ENCODE data around the gene CBFA2T3.

The CBFA2T3 gene

DNA sequence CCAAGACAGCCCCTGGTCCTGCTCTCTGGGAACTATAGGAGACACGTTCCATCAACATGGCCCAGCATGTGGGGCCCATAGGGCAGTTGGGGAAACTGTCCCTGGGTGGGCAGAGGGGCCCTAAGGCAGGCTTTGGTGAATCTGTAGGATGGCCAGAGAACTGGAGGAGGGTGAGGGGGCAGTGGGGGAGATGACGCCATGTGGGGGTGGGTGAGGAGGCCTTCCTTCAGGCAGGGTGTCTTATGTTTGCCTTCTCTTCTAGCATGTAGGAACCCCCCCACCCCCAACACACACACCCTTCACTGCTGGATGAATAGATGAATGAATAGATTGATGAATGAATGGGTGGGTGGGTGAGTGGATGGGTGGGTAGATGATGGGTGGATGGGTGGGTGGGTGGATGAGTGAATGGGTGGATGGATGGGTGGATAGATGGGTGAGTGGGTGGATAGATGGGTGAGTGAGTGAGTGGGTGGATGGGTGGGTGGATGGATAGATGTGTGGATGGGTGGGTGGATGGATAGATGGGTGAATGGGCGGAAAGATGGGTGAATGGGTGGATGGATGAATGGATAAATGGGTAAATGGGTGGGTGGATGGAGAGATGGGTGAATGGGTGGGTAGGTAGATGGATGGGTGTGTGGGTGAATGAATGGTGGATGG is 2.5 kb upstream of the CBFA2T3 start:
- no peak for DNase-seq (ENCODE audit: low read depth, low spot score)
- no peak overlapping the region for H3K27ac ChIP-seq

DNA sequence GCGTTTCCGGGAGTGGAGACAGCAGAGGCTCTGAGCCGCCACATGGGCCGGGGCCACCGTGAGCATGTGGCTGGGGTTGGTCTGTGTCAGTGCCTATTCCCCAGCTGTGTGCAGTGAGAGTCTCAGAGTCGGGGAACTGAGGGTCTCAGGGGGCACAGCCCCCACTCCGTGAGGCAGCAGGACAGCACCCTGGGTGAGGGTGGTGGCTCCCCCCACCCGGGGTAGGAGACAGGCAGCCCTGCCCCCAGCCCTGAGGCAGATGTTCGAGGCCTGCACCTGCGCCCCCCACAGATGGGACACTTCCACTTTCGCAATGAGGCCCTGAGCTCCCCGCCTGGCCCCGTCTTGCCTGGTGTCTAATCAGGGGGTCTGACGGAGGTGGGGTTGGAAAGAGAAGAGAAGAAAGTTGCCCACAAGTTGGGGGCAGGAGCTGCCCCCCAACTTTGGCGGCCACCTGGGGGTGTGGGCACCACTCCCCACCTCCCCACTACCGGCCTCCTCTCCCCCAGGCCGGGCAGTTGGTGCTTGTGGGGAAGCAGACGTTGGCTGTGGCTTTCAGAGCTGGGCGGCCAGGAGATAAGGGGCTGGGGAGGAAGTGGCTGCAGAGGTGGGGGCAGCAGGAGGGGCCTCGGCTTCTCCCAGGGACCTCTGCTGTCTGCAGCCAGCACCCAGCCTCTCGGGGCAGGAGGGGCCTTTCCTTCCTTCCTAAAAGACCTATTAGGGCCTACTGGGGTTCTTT is 1.8 kb upstream of the CBFA2T3 start:
- DNase-seq (ENCODE audit: low read depth, low spot score), result no peak
- H3K27ac ChIP-seq, result no peak overlapping the region

DNA sequence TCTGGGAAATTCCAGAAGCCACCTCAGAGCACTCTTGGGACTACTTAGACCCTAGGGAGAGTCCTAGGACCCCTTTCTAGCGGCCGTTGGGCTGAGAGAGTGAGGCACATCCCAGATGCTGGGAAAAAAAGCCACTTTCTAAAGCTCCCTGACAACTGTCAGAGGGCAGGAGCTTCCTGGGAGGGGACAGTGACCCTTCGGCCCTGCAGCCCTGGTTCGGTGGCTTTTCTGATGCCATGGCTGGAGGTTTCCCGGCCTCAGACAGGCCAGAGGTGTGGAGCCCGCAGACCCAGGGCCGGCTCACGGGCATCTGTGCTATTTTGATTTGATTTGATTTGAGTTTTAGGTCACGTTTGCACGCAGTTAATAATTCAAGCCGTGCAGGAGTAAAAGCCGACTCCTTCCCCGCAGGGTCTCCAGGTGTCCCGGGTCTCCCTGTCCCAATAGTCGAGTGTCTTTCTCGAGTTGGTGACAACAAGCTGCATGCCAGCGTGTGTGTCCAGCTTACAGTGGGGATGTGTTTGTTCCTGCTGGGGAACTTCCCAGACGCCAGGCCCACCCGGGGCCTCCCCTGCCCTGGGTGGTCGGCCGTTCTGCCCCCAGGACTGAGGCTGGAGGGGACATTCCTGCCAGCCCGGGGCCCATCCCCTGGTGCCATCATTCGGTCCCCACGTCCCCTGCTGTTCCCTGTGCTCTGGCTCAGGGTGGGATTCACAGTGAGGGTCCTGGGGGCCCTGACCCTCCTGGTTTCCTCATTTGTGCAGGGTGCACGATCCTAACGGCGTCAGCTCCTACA is 1.0 kb upstream of the CBFA2T3 start:
- DNase-seq (ENCODE audit: low read depth, low spot score), result no peak
- H3K27ac ChIP-seq, result no peak overlapping the region

DNA sequence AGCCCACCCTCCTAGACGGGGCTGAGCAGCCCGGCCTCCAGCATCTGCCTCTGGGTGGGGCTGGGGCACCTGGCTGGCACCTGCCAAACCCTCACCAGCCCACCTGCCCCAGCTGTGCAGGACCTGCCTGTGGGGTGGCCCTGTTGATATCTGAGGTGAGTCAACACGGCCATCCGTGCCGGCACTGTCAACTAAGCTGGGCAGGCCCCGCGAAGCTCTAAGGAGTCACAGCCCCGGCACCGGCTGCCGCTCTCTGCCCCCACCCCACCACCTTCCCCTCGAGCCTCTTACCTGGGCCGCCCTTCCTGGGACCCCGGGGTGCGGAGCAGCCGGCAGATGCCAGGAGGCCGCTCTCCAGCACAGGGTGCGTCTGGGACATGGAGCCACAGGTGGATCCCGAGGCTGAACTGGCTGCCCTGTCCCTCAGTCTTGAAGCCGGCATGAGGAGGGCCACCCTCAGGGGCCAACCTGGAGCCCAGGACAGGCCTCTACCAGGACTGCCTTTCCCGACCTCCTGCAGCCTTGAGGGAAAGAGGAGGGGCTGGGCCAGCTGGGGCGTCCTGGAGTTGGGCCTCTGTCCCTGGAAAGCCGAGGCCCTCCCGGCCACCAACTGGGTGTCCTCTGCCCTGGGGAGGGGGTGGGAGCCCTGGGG is 515 bp downstream of the CBFA2T3 start:
- no peak overlapping the region for H3K27ac ChIP-seq

DNA sequence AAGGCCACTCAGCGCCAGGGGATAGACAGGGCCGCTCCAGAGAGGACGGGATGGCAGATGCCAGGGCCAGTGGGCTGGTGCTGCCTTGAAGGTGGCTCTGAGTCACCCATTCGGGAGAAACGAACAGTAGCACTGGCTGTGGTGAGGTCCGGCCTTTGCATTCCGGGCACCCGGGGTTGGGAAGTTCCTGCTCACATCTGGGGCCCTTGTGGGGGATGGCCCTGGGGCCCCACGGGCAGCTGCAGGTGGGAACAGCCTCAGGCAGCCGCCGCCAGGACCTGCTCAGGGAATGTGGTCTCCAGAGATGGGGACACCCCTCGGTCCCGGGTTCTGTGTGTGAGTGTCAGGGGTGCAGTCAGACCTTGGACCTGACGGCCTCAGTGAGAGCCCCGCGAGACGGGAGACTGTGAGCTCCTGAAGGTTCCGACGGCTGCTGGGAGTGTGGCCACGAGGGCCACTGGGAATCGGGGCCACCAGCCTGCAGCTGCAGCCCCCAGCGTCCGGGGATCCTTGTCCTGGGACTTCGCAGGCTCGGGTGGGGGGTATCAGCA is 1.4 kb downstream of the CBFA2T3 start:
- H3K27ac ChIP-seq, result no peak overlapping the region
- no peak for DNase-seq (ENCODE audit: low read depth, low spot score)

More for the DNA sequence above, 515 bp downstream of the CBFA2T3 start:
- no peak for DNase-seq (ENCODE audit: low read depth, low spot score)

DNA sequence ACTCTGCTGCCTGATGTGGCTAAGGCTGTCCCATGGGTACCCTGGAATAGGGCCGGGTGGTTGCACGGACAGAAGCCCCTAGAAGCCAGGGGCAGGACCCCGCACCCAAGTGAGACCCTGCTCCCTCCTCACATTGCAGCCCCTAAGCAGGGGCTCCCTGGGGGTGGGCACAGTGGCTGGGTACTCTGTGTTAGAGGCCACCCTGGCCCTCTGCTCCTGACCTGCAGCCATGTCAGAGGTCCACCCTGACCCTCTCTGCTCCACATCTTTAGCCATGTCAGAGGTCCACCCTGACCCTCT is 2.1 kb downstream of the CBFA2T3 start:
- no peak overlapping the region for H3K27ac ChIP-seq
- no peak for DNase-seq (ENCODE audit: low read depth, low spot score)

DNA sequence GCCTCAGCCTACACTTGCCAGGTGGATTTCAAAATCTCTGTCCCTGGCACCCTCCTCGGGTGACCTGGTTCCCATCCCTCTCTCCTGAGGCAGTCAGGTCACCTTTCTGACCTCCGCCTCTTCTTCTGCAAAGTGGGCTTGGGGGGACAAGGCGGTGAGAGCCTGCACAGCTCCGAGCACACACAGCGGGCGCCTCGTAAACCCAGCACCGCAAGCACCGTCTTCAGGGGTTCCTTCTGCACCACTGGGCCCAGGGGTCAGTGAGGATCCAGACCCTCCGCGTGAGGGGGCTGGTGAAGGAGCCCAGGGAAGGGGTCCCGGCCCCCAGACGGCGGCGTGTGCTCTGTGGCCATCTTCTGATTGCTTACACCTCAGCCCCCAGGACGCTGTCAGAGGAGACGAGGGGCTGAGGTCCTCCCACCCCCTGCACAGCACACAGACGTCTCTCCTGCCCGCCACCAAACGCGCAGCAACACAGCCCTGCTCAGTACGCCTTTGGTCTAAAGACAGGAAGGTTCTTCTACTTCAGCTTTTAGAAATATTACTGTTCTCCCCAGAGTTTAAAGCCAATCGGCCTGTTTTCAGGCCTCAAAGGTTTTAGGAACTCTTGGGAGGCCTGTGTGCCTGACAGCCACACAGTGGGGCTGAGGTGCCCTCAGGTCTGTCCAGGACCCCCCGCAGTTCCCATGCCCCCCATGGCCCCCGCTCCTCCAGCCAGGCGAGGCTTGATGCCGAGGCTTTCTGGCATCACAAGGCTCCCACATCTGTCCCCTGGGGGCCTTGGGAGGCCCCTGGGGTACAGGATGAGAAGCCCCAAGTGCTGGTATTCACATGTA is 2.7 kb downstream of the CBFA2T3 start:
- DNase-seq (ENCODE audit: low read depth, low spot score), result no peak
- no peak overlapping the region for H3K27ac ChIP-seq

DNA sequence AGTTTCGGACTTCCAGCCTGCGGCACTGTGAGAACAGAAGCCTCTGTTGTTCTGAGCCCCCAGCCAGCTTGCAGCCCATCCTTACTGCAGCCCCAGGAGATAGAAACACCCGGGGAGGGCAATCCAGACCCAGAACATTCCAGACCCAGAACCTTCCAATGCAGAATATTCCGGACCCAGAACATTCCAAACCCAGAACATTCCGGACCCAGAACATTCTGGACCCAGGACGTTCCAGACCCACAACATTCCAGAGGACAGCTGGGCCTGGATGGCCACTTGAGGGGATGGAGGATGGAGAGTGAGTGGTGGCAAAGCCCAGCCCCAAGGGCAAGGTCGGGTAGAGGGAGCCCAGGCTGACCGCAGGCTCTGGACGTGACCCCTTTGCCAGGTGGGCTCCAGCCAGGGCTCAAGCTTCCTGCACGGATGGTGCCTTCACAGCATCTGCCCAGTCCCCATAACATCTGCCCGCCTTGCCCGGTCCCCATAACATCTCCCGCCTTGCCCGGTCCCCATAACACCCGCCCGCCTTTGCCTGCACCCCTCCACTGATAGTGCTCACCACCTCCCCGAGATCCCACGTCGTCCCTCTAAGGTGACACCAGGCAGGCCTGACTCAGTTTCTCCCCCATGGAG is 3.5 kb downstream of the CBFA2T3 start:
- DNase-seq (ENCODE audit: low read depth, low spot score), result no peak
- H3K27ac ChIP-seq, result no peak overlapping the region

DNA sequence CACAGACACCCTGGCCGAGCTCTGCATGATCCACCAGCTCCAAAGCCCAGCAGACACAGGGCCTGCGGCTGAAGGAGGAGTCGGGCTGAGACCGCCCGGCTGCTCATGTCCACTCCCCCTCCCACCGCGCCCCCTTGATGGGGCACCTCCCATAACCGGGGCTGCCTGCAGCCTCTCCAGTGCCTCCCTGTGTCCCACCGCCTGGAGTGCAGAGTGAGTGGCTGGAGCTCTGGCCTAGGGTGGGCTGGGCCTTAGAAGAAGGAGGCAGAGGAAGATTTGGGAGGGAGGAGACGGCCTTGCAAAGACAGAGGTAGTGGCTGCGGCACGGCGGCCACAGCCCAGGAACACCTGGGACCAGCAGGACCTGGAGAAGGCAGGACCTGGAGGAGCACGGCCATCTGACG is 4.0 kb downstream of the CBFA2T3 start:
- no peak for DNase-seq (ENCODE audit: low read depth, low spot score)
- H3K27ac ChIP-seq, result no peak overlapping the region

DNA sequence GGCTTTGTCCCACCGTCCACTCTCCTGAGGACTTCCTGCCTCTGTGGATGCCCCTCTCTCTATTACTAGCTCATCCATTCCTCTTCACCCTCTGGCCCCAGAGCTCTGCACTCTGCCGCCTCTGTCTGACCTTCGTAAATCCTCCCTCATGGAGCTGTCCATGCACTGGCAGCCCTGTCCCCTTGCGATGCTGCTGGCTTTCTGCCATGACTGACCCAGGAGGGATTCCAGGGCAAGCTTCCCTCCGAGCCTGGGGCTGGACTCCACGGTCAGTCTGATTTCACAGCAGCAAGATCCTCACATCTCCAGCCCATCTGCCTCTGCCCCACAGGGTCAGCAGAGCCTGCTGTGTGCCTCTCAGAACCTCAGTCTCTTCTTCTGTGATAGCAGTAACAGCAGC is 4.7 kb downstream of the CBFA2T3 start:
- DNase-seq (ENCODE audit: low read depth, low spot score), result no peak
- no peak overlapping the region for H3K27ac ChIP-seq

DNA sequence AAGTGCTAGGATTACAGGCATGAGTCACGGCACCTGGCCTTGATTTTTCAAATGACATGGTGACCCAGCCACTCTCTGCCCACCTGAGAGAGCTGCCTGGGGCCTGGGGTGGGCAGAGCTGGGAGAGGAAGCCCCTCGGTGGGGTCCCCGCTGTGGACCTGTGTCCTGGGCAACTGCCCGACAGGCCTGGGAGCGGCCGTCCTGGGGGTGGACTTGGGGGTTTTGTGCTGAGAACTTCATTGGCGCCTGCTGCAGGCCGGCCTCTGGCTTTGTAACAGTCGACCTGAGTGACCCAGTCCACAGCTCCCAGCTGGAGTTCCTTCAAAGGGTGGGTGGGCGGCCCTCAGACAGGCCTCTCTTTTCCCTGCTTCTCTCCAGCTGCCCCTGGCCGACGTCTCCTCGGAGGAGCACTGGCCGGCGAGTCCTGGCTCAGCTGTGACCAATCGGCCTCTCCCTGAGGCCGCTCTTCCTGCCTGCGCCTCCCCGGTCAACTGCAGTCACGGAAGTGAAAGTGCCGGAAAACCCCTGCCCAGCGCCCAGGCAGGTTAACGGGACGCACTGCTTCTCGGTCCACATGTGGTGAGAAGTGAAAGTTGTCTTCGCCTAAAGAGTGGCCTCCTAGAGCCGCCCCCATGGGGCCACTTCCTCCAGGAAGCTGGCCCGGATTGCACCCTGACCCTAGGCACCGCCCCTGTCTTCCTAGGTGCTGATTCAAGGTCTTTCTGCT is 5.5 kb downstream of the CBFA2T3 start:
- DNase-seq (ENCODE audit: low read depth, low spot score), result no peak

DNA sequence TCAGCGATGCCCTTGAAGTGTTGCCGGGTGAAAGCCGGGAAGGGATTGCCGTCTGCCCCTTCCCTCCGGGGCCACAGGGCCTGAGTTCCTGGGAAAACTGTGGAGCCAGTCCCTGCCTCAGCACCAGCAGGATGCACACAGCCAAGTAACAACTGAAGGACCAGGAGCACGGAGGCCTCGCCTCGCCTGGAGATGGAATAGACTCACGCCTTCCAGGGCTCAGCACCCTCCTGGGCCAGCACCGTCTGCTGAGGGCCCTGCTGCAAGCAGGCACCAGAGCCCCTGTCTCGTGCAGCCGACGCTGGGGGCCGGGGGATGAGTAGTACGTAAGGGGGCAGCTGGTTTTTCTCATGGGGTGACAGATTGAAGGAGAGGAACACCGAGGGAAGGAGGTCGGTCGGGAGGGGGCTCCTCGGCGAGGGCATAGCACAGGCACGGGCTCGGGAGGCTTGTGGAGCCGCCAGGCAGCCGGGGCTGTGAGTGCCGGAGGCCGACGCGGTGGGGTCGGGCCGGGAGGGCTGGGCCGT is 6.4 kb downstream of the CBFA2T3 start:
- DNase-seq (ENCODE audit: low read depth, low spot score), result no peak
- H3K27ac ChIP-seq, result no peak overlapping the region

More for the DNA sequence above, 5.5 kb downstream of the CBFA2T3 start:
- no peak overlapping the region for H3K27ac ChIP-seq

DNA sequence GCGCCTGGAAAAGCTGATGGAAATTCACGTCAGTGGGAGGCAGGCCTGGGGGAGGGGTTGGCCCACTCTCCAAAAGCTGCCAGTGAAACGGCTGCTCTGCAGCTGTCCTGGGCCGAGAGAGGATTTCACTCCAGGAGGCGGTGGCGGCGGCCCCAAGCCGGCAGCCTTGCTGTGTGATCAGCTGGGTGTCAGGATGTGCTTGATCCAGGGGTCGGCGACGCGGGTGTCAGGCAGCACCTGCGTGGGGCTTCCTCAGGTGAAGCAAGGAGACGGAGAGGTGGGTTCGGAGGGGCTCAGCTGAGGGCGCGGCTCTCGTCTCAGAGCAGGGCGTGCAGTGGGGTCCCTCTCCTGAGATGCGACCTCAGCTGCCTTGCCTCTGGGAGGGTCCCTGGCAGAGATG is 7.0 kb downstream of the CBFA2T3 start:
- DNase-seq (ENCODE audit: low read depth, low spot score), result no peak
- H3K27ac ChIP-seq, result no peak overlapping the region

DNA sequence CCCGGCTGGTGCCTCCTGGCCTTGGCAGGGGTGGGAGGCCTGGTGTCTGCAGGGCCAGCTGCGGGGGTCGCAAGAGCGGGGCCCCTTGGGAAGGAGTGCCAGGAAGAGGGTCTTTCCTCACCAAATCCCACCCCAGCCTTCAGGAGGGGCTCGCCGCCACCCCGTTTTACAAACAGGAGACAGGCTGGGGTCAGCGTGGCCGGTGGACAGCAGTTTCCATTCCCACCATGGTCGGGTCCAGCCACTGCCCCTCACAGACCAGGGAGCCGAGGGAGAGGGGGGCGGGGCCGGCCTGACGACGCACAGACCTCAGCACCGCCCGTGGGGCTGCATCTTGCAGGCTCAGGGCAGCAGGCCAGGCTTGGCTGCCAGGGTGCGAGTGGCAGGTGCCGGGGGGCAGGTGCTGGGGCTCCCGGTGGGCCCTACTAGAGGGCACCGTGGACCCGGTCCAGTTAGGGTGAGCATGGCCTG is 7.6 kb downstream of the CBFA2T3 start:
- no peak overlapping the region for H3K27ac ChIP-seq
- no peak for DNase-seq (ENCODE audit: low read depth, low spot score)

DNA sequence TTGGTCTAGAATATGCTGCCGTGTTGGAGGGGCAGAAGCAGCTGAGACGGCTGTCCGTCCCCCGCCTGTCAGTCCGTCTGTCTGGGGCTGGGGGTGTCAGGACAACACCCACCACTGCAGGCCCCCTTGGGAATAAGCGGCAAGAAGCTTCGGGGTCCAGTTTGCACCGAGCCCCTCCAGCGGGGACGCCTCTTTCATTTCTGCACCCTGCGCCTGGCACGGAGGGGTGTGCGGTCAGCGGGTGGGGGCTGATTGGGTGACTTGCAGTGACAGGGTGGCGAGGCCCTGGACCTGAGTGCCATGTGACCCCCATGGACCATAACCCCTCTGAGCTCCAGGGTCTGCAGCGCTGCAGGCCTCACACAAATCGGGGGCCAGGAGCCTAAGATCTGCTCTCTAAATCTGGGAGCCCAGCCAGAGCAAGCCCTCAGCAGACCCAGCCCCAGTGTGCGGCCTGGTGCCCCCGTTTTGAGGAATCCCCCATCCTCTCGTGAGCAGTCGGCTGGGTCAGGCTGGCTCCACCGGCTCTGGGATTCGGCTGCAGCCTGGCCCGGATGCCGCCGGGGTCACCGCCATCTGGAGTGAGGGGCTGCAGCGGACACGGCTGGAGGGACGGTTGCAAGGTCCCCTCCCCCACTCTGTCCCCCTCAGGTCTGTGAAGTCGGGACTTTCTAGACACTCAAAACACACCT is 8.3 kb downstream of the CBFA2T3 start:
- DNase-seq (ENCODE audit: low read depth, low spot score), result no peak
- no peak overlapping the region for H3K27ac ChIP-seq

DNA sequence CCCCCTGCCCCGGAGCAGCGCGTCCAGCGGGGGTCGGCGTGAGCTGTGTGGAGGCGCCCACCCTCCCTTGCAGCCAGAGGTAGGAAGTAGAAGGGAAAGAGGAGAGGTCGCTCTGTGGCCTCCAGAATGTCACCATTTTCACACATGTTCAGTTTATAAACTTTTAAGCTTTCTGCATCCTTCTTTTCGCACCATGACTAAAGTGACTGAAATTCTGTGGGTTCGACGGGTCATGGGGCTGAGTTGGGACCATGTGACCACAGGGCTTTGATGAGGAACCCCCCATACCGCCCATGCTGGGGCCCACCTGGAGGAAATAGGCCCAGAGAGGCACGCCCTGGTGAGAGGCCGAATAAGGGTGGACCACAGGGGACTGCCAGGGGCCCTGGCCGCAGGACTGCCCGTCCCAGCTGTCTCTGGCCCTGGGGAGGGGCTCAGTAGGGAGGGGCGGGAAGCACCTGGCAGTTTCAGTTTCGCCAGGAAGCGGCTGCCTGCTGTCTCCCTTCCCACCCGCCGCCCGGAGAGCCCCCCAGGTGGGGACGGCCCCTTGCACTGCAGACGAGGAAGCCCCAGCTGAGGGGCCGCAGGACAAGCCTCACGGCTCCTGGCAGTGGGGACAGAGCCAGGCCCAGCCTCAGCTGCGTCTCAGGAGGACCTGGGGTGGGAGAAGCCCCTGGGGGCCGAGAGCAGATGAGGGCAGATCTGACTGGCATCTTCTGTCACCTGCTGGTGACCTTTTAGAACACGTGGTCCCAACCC is 9.0 kb downstream of the CBFA2T3 start:
- H3K27ac ChIP-seq, result no peak overlapping the region
- no peak for DNase-seq (ENCODE audit: low read depth, low spot score)

All from epithelial cell of prostate (primary cell).